GM12801 (cell line): Measurements from ENCODE around the gene ATP1B4.

Source experiments
- TF ChIP-seq, protein P1 (sequence below): IDR thresholded peaks from one replicate; pipeline ENCODE4 v1.5.1; 2011; ENCODE audit warnings: control low read depth; ENCODE audit not compliant: insufficient read length; ENCODE audit errors: extremely low read depth

Gene ATP1B4

DNA sequence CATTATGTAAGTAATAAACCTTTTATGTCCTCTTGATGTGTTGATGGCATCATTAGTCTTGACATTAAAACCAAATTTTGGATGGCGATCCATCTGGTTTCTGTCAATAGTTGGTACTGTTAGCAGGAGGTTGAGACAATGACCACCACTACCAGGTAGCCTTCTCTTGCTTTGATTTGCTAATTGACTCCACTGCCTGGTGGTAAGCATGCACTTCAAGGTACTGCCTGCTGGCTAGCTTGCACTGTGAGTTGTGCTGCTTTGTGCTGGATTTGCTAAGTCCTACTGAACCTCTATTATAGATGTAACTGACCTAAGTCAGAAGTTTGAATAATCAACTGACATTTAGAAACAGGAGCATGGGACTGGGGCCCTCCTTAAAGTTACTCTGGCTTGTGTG is 46.3 kb downstream of the ATP1B4 start:
- TF ChIP-seq, protein P1, sequence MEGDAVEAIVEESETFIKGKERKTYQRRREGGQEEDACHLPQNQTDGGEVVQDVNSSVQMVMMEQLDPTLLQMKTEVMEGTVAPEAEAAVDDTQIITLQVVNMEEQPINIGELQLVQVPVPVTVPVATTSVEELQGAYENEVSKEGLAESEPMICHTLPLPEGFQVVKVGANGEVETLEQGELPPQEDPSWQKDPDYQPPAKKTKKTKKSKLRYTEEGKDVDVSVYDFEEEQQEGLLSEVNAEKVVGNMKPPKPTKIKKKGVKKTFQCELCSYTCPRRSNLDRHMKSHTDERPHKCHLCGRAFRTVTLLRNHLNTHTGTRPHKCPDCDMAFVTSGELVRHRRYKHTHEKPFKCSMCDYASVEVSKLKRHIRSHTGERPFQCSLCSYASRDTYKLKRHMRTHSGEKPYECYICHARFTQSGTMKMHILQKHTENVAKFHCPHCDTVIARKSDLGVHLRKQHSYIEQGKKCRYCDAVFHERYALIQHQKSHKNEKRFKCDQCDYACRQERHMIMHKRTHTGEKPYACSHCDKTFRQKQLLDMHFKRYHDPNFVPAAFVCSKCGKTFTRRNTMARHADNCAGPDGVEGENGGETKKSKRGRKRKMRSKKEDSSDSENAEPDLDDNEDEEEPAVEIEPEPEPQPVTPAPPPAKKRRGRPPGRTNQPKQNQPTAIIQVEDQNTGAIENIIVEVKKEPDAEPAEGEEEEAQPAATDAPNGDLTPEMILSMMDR: no peak

DNA sequence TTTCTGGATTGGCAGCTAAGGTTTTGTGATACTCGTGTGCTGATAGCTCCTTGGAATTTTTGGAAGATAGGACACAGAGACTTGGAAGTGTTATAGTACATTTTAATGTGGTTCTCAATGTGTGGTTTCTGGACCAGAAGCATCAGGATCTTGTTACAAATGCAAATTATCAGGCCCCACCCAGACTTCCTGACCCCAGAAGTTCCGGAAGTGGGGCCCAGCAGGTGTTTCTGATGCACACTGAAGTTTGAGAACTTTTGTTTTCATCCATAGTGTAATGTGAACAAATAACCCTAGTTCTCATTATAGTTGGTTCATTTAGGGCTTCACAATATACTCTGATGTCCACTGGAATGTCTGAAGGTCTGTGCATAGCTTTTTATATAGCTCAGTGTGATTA is 57.6 kb downstream of the ATP1B4 start:
- TF ChIP-seq, protein P1: no peak

DNA sequence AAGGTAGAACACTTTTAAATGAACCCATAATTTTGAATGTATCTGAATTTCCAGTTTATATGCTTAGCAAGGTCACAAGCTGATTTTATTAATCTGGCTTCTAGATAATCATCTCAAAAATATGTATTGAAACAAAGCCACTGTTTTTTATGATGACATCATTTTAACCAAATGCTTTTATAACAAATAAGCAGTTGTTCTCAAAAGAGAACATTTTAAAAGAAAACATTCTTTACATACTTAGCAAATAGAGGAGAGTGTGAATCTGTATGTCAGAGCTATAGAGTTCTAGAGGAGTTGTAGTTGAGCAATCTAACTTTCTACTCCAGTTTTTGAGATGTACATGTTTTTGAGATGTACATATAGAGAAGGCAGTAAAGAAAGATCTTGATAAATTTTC is 64.7 kb downstream of the ATP1B4 start:
- TF ChIP-seq, protein P1: no peak

DNA sequence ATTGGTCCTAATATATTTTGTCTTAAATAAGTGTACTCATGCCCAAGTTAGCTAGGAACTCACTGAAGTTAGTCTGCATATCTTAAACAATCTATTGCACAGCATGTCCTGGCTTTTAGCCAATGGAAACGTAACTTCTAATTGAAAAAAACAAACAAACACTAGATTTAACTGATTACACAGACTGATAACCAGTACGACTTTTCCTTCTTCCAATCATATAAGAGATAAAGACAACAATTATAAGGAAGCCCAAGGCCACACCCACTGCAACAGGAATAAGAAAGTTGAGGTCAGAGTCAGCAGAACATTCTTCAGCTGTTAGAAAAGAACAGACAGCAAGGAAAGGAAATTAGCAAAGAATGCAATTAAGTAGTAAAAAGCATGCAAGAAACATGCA is 66.4 kb downstream of the ATP1B4 start:
- TF ChIP-seq, protein P1: no peak

DNA sequence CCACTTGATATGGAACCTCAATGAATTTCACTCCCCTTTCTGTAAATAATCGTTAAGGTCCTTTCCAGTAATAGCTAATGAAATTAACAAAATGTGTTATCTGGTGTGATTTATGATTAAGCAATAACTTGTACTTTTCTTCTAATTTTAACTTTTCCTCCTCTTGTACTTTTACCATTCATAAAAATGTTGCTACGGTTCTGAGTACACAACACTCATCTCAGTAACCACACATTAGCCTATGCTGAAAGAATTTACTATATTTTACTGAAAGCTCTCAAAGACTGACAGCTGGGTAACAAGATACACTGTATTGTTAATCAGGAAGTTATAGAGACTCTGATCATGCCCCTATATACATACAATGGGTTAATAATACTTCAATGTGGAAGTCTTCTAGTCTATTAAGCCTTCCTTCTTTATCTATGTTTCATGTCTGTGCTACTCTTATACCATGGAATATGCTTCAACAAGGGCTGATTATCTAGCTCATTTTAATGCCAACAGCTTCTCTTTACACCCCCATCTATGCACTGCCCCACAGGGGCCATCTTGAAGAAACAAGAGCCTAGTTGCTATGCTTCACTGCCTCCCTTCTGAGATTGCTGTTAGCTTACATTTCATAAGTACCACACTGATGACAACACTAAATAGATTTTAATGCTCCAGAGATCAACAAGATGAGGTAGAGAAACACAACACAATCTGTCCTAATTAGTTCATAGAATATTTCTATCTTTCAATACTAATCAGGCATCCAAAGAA is 68.1 kb downstream of the ATP1B4 start:
- TF ChIP-seq, protein P1: no peak
